ENCODE data around the gene GJB3.
A peak's percentile ranks its signal among the peaks of the same experiment; 100 is the strongest.
"Not testable (repeated sequence)": the region's sequence is repeated elsewhere in the genome, so short reads cannot be mapped to it uniquely, and the experiment has no call there.

GJB3 gene

DNA sequence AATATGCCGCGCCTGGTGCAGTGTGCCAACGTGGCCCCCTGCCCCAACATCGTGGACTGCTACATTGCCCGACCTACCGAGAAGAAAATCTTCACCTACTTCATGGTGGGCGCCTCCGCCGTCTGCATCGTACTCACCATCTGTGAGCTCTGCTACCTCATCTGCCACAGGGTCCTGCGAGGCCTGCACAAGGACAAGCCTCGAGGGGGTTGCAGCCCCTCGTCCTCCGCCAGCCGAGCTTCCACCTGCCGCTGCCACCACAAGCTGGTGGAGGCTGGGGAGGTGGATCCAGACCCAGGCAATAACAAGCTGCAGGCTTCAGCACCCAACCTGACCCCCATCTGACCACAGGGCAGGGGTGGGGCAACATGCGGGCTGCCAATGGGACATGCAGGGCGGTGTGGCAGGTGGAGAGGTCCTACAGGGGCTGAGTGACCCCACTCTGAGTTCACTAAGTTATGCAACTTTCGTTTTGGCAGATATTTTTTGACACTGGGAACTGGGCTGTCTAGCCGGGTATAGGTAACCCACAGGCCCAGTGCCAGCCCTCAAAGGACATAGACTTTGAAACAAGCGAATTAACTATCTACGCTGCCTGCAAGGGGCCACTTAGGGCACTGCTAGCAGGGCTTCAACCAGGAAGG lies 4.3 kb downstream of the GJB3 start:
- DNase-seq (ENCODE audit: extremely low read depth in 1 of 2, low read depth in 1 of 2): no peak

- no peak for DNase-seq (ENCODE audit: extremely low read depth in 1 of 2, low read depth in 1 of 2)
Measured at GRCh38 chr1:34785875-34786470, 5.0 kb downstream of the GJB3 start.

- peak; percentile 21 to 42 for DNase-seq (ENCODE audit: extremely low read depth in 1 of 2, low read depth in 1 of 2)
Measured at GRCh38 chr1:34786521-34787325, 5.7 kb downstream of the GJB3 start.

DNA sequence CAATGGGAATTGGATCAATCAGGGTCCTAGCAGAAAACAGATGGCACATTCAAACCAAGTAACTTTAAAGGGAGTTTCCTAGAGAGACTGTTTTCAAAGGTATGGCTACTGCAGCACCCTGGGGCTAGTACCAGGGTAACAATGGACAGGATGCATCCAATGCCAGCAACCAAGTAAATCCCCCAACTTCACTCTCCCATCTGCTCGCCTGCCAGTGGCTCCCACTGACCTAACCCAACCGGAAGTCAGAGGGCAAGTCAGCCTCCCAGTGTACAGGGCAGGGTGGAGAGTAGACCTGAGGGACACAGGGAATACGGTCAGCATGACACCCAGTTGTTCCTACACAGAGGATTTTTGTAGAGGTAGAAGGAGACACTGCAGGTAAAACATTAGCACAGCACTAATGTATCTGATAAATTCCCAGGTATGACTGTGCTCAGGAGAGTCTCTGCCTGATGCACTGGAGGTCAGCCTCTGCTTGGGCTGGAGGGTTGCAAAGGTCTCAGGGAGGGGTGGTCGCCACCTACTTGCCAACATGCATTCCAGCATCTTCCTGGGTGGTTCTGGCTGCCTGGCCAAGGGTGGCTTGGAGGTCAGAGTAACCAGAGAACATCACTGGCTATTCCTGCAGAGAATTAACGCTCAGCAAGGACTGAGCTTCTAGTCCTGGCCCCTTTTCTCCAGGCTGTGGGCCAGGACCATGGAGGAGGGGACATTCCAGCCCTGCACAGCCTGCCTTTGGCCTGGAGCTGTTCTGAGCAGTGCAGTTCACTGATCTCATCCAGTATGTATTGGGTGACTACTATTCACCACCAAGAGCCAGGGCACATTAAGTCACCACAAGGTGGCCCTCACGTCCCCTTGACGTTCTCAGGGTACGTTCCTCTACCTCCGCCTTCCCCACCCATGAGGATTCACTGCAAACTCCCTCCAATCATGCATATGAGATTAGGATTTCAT lies 6.7 kb downstream of the GJB3 start:
- no peak for DNase-seq (ENCODE audit: extremely low read depth in 1 of 2, low read depth in 1 of 2)

DNA sequence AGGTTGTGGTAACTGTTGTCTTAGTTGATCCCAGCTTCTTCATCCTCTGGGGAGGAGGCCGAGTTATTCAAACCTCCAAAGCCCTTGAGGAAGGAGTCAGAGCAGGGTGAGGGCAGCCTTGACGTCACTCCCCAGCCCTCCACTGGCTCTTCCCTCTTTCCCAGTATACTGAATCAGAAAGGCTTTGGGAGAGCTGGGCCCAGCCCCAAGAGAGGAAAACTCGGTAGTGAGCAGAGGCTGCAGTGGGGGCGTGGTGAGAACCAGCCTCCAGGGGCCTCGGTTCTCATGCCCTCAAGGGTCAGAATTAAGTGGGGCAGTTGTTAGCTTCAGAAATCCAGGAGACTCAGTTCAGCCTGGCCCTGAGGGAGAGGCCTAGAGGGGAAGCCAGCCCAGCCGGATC lies 10.0 kb downstream of the GJB3 start:
- no peak for DNase-seq (ENCODE audit: extremely low read depth in 1 of 2, low read depth in 1 of 2)

DNA sequence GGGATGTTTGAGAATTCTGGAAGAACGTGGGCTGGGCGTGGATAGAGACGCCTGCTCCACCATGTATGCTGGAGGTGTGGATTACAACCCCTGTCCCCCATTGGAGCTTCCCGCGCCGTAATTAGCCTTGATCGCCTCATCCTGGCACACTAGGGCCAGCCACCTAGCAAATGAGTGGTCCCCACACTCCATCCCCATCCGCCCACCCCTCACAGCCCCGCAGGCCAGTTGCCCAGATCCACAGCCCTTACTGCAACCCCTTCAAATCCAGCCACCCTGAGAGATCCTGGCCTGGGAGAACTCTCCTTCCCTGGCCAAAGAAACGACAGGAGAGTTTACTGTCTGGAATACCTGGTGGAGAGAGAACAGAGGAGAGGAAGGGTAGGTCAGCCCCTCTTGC lies 11.4 kb downstream of the GJB3 start:
- DNase-seq (ENCODE audit: extremely low read depth in 1 of 2, low read depth in 1 of 2): no peak

DNA sequence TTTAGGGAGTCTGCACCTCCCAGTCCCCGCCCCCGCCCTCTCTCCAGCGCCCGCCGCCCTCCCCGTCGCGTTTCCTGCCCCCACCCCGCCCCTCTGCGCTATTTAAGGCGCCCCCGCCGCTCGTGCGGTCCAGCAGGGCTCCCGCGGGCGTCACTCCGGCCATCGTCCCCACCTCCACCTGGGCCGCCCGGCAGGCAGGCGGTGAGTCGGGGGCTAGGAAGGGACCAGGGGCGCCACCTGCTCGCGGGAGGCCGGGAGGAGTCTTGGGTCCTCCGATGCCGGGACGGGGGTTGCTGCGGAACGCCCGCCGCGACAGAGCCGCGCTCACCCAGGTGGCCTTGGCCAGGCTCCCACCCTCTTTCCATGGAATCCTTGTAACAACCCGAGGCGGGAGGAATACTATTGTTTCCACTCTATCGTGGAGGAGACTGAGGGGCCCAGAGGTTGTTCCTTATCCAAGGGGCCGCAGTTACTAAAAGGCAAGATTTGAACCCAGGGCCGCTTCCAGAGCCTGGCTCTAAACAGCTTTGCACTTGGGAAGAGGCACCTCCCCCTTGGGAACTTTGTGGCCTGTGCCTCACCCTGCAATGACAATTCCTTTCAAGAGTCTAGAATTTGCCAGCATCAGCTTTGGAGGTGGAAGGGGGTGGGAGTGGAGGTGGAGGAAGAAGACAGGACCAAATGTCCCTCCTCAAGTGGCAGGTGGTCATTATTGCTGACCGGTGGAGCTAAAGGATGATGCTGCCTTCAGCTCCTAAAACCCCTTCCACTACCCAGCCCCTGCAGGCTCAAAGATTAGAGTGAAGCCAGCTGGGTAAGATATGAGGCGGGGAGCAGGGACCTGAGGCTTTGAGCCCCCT lies 12.1 kb downstream of the GJB3 start, which contains the start of gene GJA4:
GJA4 (plus strand) TSS at position 132 of the 860 bp plus-strand sequence. CDS start 1,215 bp downstream, outside the sequence.
- no peak for DNase-seq (ENCODE audit: extremely low read depth in 1 of 2, low read depth in 1 of 2)

DNA sequence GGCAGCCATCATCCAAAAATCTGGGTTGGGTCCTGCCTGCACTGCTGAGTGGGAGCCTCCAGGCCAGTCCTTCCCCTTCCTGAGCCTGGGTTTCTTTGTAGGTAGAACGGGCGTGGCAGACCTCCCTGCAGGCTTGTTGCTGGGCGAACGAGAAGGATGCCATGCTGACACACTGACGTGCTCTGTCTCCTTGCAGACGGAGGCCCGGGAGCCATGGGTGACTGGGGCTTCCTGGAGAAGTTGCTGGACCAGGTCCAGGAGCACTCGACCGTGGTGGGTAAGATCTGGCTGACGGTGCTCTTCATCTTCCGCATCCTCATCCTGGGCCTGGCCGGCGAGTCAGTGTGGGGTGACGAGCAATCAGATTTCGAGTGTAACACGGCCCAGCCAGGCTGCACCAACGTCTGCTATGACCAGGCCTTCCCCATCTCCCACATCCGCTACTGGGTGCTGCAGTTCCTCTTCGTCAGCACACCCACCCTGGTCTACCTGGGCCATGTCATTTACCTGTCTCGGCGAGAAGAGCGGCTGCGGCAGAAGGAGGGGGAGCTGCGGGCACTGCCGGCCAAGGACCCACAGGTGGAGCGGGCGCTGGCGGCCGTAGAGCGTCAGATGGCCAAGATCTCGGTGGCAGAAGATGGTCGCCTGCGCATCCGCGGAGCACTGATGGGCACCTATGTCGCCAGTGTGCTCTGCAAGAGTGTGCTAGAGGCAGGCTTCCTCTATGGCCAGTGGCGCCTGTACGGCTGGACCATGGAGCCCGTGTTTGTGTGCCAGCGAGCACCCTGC lies 13.2 kb downstream of the GJB3 start:
- no peak for DNase-seq (ENCODE audit: extremely low read depth in 1 of 2, low read depth in 1 of 2)

DNA sequence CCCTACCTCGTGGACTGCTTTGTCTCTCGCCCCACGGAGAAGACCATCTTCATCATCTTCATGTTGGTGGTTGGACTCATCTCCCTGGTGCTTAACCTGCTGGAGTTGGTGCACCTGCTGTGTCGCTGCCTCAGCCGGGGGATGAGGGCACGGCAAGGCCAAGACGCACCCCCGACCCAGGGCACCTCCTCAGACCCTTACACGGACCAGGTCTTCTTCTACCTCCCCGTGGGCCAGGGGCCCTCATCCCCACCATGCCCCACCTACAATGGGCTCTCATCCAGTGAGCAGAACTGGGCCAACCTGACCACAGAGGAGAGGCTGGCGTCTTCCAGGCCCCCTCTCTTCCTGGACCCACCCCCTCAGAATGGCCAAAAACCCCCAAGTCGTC lies 13.8 kb downstream of the GJB3 start:
- no peak for DNase-seq (ENCODE audit: extremely low read depth in 1 of 2, low read depth in 1 of 2)

GRCh38 chr1:34795916-34796315 lies 14.9 kb downstream of the GJB3 start:
- no peak for DNase-seq (ENCODE audit: extremely low read depth in 1 of 2, low read depth in 1 of 2)

DNA sequence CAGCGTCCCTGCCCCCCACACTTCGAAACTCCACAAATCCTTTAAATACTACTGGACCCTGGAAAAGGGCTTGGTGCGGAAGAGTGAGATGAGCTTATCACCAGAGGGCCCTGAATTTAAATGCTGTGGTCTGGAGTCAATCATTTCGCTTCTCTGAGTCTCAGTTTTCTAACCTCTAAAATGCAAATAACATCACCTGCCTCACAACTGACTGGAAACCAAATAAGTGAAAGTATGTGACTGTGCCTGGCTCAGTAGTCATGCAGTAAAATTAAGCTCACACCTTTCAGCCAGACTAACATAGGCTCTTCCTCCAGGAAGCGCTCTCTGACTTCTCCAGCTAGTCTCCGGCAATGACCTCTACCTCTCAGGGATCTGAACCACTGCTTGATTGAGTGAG lies 16.0 kb downstream of the GJB3 start:
- no peak for DNase-seq (ENCODE audit: extremely low read depth in 1 of 2, low read depth in 1 of 2)

- no peak for DNase-seq (ENCODE audit: extremely low read depth in 1 of 2, low read depth in 1 of 2)
Measured at GRCh38 chr1:34800214-34800613, 19.2 kb downstream of the GJB3 start.

- DNase-seq (ENCODE audit: extremely low read depth in 1 of 2, low read depth in 1 of 2): no peak
Measured at GRCh38 chr1:34803770-34804169, 22.8 kb downstream of the GJB3 start.

DNA sequence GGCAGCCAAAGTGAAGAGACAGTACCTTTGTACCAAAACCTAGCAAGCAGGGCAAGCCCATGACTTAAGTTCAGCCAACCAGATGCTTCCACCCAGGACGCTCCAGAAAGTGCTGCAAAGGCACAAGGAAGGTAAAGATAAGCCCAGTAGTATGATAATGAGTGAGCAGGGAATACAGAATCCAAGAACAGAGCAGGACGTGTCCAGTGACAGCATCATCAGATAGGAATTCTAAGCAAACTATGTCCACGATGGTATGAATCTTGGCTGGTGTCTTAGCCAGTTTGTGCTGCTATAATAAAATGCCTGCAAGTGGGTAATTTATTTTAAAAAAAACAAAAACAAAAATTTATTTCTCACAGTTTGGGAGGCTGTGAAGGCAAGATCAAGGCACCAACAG lies 25.4 kb downstream of the GJB3 start:
- no peak for DNase-seq (ENCODE audit: extremely low read depth in 1 of 2, low read depth in 1 of 2)

- no peak for DNase-seq (ENCODE audit: extremely low read depth in 1 of 2, low read depth in 1 of 2)
Measured at GRCh38 chr1:34808051-34808810, 27.2 kb downstream of the GJB3 start.

DNA sequence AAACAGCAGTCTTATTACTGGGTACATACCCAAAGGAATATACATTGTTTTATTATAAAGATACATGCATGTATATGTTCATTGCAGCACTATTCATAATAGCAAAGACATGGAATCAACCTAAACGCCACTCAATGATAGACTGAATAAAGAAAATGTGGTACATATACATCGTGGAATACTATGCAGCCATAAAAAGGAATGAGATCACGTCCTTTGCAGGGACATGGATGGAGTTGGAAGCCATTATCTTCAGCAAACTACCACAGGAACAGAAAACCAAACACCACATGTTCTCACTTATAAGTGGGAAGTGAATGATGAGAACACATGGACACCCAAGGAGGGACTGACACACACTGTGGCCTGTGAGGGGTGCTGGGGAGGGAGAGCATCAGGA lies 29.8 kb downstream of the GJB3 start:
- DNase-seq (ENCODE audit: extremely low read depth in 1 of 2, low read depth in 1 of 2): not testable (repeated sequence)

- no peak for DNase-seq (ENCODE audit: extremely low read depth in 1 of 2, low read depth in 1 of 2)
Measured at GRCh38 chr1:34816332-34816731, 35.3 kb downstream of the GJB3 start.

- DNase-seq (ENCODE audit: extremely low read depth in 1 of 2, low read depth in 1 of 2): no peak
Measured at GRCh38 chr1:34816778-34817177, 35.8 kb downstream of the GJB3 start.

All from activated CD8-positive, alpha-beta memory T cell treated with anti-CD3 and anti-CD28 coated beads for 1 hour (primary cell).